HUES48 (cell line): Measurements from ENCODE around the gene CXorf51B.
"Not testable (repeated sequence)": the region's sequence is repeated elsewhere in the genome, so short reads cannot be mapped to it uniquely, and the experiment has no call there.

Source experiments
- H3K27ac ChIP-seq: one replicate; pipeline ENCODE4 v1.7.0; 2013; ENCODE audit warnings: low read depth, low read length, inconsistent platforms
- H3K27me3 ChIP-seq: 2 replicates; pipeline ENCODE4 v1.6.1; 2013; ENCODE audit warnings: mild to moderate bottlenecking, low read length; ENCODE audit not compliant: control insufficient read depth, insufficient read depth
- H3K36me3 ChIP-seq: 2 replicates; pipeline ENCODE4 v1.6.1; 2013; ENCODE audit warnings: low read length; ENCODE audit not compliant: control insufficient read depth, insufficient read depth
- H3K4me1 ChIP-seq: 2 replicates; pipeline ENCODE4 v1.6.1; 2013; ENCODE audit warnings: mild to moderate bottlenecking, low read length; ENCODE audit not compliant: control insufficient read depth, insufficient read depth
- H3K4me3 ChIP-seq: 2 replicates; pipeline ENCODE4 v1.5.1; 2013; ENCODE audit warnings: mild to moderate bottlenecking, low read depth, low read length
- H3K9ac ChIP-seq: 2 replicates; pipeline ENCODE4 v1.6.1; 2013; ENCODE audit warnings: mild to moderate bottlenecking, low read depth, low read length, moderate library complexity
- H3K9me3 ChIP-seq: 2 replicates; pipeline ENCODE4 v1.6.1; 2013; ENCODE audit warnings: low read length; ENCODE audit not compliant: control insufficient read depth, insufficient read depth

Gene CXorf51B

DNA sequence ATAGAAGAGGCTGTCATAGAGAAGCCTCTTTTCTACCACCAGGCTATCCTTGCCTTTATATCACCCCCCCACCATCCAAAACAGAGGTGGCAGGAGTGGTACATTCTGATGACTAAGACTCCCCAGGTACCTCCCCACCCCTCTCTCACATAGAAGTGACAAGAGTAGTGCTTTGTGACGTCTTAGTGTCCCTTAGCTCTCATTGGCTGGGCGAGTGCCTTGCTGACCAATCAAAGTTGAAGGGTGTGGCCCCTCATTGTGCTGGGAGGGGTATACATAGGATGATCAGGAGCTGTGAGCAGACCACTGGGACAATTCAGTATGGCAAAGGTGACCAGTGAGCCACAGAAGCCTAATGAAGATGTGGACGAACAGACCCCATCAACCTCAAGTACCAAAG is at the start of gene CXorf51B:
Gene CXorf51B (plus strand): TSS at position 301 of the 400 bp plus-strand sequence. CDS start 21 bp downstream, at position 322.
- not testable (repeated sequence) for H3K4me1 ChIP-seq, H3K27ac ChIP-seq, H3K27me3 ChIP-seq, H3K4me3 ChIP-seq, H3K36me3 ChIP-seq, H3K9me3 ChIP-seq, H3K9ac ChIP-seq

- not testable (repeated sequence) for H3K27ac ChIP-seq, H3K36me3 ChIP-seq, H3K9me3 ChIP-seq, H3K4me3 ChIP-seq, H3K4me1 ChIP-seq, H3K27me3 ChIP-seq, H3K9ac ChIP-seq
Measured at GRCh38 chrX:146814644-146815043, 5.1 kb downstream of the CXorf51B start, which contains the start of gene CXorf51A. Gene CXorf51A (minus strand): TSS chrX:146814744. CDS start chrX:146814723, 21 bp downstream.

- Histone ChIP-seq H3K9me3 (peaks cover 77% of the 10 kb centered on the region), H3K4me1 (no peaks in the 10 kb centered on the region), H3K36me3 (no peaks in the 10 kb centered on the region), H3K9ac (no peak overlapping the region), H3K27ac (no peak overlapping the region), H3K27me3 (no peaks in the 10 kb centered on the region), H3K4me3 (no peak overlapping the region)
Measured at GRCh38 chrX:146831994-146832393, 22.4 kb downstream of the CXorf51B start.

- no peaks in the 10 kb centered on the region for H3K27me3 ChIP-seq
- H3K27ac ChIP-seq, result no peak overlapping the region
- H3K4me1 ChIP-seq, result no peaks in the 10 kb centered on the region
- no peaks in the 10 kb centered on the region for H3K36me3 ChIP-seq
- no peak overlapping the region for H3K9ac ChIP-seq
- no peak overlapping the region for H3K4me3 ChIP-seq
- H3K9me3 ChIP-seq, result peaks cover 83% of the 10 kb centered on the region
Measured at GRCh38 chrX:146854281-146854680, 44.7 kb downstream of the CXorf51B start.
